ENCODE data around the gene PGM2L1. TPM values are rescaled to one million over a fixed set of nuclear protein-coding genes. Genes with fewer than 3 reads are reported as not detected.
"Not testable (repeated sequence)": the region's sequence is repeated elsewhere in the genome, so short reads cannot be mapped to it uniquely, and the experiment has no call there.

Gene PGM2L1
- total RNA-seq, 1 experiment from 2014 or later: 7.8 TPM

DNA sequence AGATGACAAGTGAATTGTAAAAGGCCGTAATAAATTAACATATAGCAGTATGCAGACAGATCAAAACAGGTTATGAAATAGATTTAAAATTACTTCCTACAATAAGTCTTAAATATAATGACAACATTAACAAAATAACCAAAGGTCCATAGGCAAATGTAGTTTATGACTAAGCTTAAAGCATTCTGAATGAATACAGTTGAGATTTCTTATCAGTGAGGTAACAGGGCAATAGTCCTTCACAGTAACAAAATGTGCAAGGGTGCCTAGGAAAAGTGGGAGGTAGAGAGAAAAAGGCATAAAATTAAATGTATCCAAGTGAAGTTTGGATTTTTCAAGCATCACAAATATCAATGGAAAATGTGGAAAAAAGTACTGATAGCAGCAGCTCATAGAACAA lies 65.9 kb downstream of the PGM2L1 start:
- Histone ChIP-seq H3K27me3 (ENCODE audit: insufficient read depth, low read depth) (no peaks in the 10 kb centered on the region), H3K79me2 (ENCODE audit: low read depth) (no peaks in the 10 kb centered on the region), H3K27ac (no peak overlapping the region), H3K9me3 (ENCODE audit: insufficient read depth, low read depth) (no peaks in the 10 kb centered on the region), H3K4me2 (no peak overlapping the region), H3K4me1 (replicated peaks; ENCODE audit: insufficient read depth) (0 out of 2 replicates have a peak, but pooled peaks cover 5% of the 10 kb centered on the region), H3F3A (ENCODE audit: insufficient read depth, low read depth) (peaks cover 10% of the 10 kb centered on the region; the same call in 1 of the 2 replicates), H2AFZ (no peak overlapping the region), H4K20me1 (ENCODE audit: insufficient read depth) (no peaks in the 10 kb centered on the region), H3K4me3 (no peak overlapping the region), H3K36me3 (ENCODE audit: low read depth) (no peaks in the 10 kb centered on the region), H3K9me2 (ENCODE audit: insufficient read depth) (no peaks in the 10 kb centered on the region)
- no peak for DNase-seq
- no TSS peak for BruUV-seq (replicated peaks)
- TF ChIP-seq, protein P1, sequence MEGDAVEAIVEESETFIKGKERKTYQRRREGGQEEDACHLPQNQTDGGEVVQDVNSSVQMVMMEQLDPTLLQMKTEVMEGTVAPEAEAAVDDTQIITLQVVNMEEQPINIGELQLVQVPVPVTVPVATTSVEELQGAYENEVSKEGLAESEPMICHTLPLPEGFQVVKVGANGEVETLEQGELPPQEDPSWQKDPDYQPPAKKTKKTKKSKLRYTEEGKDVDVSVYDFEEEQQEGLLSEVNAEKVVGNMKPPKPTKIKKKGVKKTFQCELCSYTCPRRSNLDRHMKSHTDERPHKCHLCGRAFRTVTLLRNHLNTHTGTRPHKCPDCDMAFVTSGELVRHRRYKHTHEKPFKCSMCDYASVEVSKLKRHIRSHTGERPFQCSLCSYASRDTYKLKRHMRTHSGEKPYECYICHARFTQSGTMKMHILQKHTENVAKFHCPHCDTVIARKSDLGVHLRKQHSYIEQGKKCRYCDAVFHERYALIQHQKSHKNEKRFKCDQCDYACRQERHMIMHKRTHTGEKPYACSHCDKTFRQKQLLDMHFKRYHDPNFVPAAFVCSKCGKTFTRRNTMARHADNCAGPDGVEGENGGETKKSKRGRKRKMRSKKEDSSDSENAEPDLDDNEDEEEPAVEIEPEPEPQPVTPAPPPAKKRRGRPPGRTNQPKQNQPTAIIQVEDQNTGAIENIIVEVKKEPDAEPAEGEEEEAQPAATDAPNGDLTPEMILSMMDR (conservative IDR thresholded peaks at IDR 0.05): no peak
- TF ChIP-seq EZH2 (IDR thresholded peaks at IDR 0.05; ENCODE audit: low read depth): no peak
- CTCF ChIA-PET: no interaction called here
- POLR2A ChIA-PET (ENCODE audit: unreplicated experiment): no interaction called here
- intact Hi-C loops (cut with micrococcal nuclease; ENCODE audit: unreplicated experiment): no loop called here

DNA sequence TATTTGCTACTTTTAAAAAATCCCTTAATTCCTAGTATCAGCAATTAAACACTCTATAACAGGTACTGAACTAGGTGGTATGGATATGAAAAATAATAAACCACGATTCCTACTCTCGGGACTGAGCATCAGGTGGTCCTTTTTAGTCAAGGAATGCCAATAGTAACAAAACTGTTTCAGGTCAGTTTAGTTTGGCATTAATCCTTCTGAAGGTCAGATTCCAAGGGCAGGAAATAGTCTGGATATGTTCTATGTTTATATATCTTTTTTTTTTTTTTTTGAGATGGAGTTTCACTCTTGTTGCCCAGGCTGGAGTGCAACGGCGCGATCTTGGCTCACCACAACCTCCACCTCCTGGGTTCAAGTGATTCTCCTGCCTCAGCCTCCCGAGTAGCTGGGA lies 67.2 kb downstream of the PGM2L1 start:
- DNase-seq; POLR2A ChIA-PET (ENCODE audit: unreplicated experiment); H4K20me1 ChIP-seq (ENCODE audit: insufficient read depth); H3K79me2 ChIP-seq (ENCODE audit: low read depth); H3K36me3 ChIP-seq (ENCODE audit: low read depth); H3K27me3 ChIP-seq (ENCODE audit: insufficient read depth, low read depth); H2AFZ ChIP-seq; intact Hi-C loops (cut with micrococcal nuclease; ENCODE audit: unreplicated experiment); H3K4me3 ChIP-seq; H3K27ac ChIP-seq; H3K4me2 ChIP-seq; H3K9me2 ChIP-seq (ENCODE audit: insufficient read depth); H3K4me1 ChIP-seq (replicated peaks; ENCODE audit: insufficient read depth); CTCF ChIA-PET; H3F3A ChIP-seq (ENCODE audit: insufficient read depth, low read depth); H3K9me3 ChIP-seq (ENCODE audit: insufficient read depth, low read depth); BruUV-seq (replicated peaks): not testable (repeated sequence)

DNA sequence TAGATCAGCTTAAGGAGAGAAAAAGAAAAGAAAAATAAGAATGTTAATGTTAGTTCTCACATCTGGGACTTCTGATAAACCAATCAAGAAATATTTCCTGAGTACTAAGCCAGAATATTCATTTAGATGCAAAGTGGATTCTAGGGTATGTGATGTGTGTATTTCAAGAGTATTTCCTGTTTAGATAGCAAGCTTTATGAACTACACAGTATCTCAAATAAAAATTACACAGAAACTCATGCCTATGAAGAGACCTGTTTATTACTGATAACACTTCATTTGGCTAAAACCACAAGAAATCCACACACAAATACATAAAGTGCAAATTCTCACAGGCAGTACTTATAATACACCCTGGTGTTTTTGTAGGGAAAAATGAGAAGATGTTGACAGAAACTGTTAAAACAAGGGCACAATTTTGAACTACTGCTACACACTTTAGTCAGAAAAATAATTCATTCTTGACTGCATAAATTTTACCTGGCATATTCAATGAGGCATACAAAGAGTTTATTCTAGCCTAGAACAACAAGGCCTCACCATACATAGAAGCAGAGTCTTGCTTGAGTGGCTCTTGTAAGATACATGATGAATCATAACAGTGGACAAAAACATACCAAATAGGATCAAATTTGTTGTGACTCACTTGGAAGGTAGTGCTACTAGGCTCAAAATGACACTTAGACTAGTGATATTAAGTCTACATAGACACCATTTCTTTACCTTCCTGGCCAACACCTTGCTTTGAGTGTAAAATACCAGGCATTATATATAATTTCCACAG lies 68.0 kb downstream of the PGM2L1 start:
- Histone ChIP-seq H3K4me2 (no peak overlapping the region), H3K4me3 (no peak overlapping the region), H3K27ac (no peak overlapping the region), H3K27me3 (ENCODE audit: insufficient read depth, low read depth) (no peaks in the 10 kb centered on the region), H3K79me2 (ENCODE audit: low read depth) (no peaks in the 10 kb centered on the region), H3K9me3 (ENCODE audit: insufficient read depth, low read depth) (no peaks in the 10 kb centered on the region), H3K36me3 (ENCODE audit: low read depth) (no peaks in the 10 kb centered on the region), H4K20me1 (ENCODE audit: insufficient read depth) (no peaks in the 10 kb centered on the region), H3K9me2 (ENCODE audit: insufficient read depth) (no peaks in the 10 kb centered on the region), H3K4me1 (replicated peaks; ENCODE audit: insufficient read depth) (0 out of 2 replicates have a peak, but pooled peaks cover 5% of the 10 kb centered on the region), H2AFZ (no peak overlapping the region), H3F3A (ENCODE audit: insufficient read depth, low read depth) (peaks cover 10% of the 10 kb centered on the region; the same call in 1 of the 2 replicates)
- CTCF ChIA-PET: no interaction called here
- POLR2A ChIA-PET (ENCODE audit: unreplicated experiment): no interaction called here
- intact Hi-C loops (cut with micrococcal nuclease; ENCODE audit: unreplicated experiment): no loop called here
- DNase-seq: peak in 1 of 2 experiments; percentile 47
- no peak for TF ChIP-seq EZH2 (IDR thresholded peaks at IDR 0.05; ENCODE audit: low read depth)
- TF ChIP-seq, protein P1 (conservative IDR thresholded peaks at IDR 0.05): no peak
- BruUV-seq (replicated peaks): no TSS peak
